ENCODE measurements around the gene MAP3K14.
A peak's percentile ranks its signal among the peaks of the same experiment; 100 is the strongest.

MAP3K14 gene

GRCh38 chr17:45225964-45226530 lies 90.8 kb downstream of the MAP3K14 start:
- Histone ChIP-seq H3K9me3 (ENCODE audit: control insufficient read depth, low read length) (no peaks in the 10 kb centered on the region), H3K4me3 (ENCODE audit: low read depth, low read length) (no peak overlapping the region), H3K9ac (no peak overlapping the region), H2AFZ (no peak overlapping the region), H3K4me1 (peaks cover 3% of the 10 kb centered on the region), H3K27ac (peak overlapping the region; percentile 36), H3K4me2 (ENCODE audit: low read length) (no peak overlapping the region), H3K79me2 (no peaks in the 10 kb centered on the region), H3K36me3 (ENCODE audit: control insufficient read depth, insufficient read depth, low read length) (no peaks in the 10 kb centered on the region), H3K27me3 (ENCODE audit: control insufficient read depth, insufficient read depth, low read length) (no peaks in the 10 kb centered on the region)
- TF ChIP-seq CTCF (IDR thresholded peaks at IDR 0.05): no peak

- no peaks in the 10 kb centered on the region for H3K9me3 ChIP-seq (ENCODE audit: control insufficient read depth, low read length)
- peaks cover 3% of the 10 kb centered on the region for H3K4me1 ChIP-seq
- no peak overlapping the region for H3K27ac ChIP-seq
- peak overlapping the region; percentile 1 for H3K4me3 ChIP-seq (ENCODE audit: low read depth, low read length)
- H3K27me3 ChIP-seq (ENCODE audit: control insufficient read depth, insufficient read depth, low read length): no peaks in the 10 kb centered on the region
- no peak for TF ChIP-seq CTCF (IDR thresholded peaks at IDR 0.05)
- no peak overlapping the region for H3K9ac ChIP-seq
- no peaks in the 10 kb centered on the region for H3K36me3 ChIP-seq (ENCODE audit: control insufficient read depth, insufficient read depth, low read length)
- H2AFZ ChIP-seq: no peak overlapping the region
- H3K79me2 ChIP-seq: no peaks in the 10 kb centered on the region
- H3K4me2 ChIP-seq (ENCODE audit: low read length): no peak overlapping the region
Observed at GRCh38 chr17:45225051-45225700, 91.6 kb downstream of the MAP3K14 start.

GRCh38 chr17:45224671-45225050 lies 92.2 kb downstream of the MAP3K14 start:
- Histone ChIP-seq H3K27me3 (ENCODE audit: control insufficient read depth, insufficient read depth, low read length) (no peaks in the 10 kb centered on the region), H2AFZ (no peak overlapping the region), H3K4me1 (peaks cover 3% of the 10 kb centered on the region), H3K9ac (no peak overlapping the region), H3K4me2 (ENCODE audit: low read length) (no peak overlapping the region), H3K9me3 (ENCODE audit: control insufficient read depth, low read length) (no peaks in the 10 kb centered on the region), H3K27ac (no peak overlapping the region), H3K4me3 (ENCODE audit: low read depth, low read length) (no peak overlapping the region), H3K79me2 (no peaks in the 10 kb centered on the region), H3K36me3 (ENCODE audit: control insufficient read depth, insufficient read depth, low read length) (no peaks in the 10 kb centered on the region)
- no peak for TF ChIP-seq CTCF (IDR thresholded peaks at IDR 0.05)

- Histone ChIP-seq H3K4me3 (ENCODE audit: low read depth, low read length) (peak overlapping the region; percentile 9), H3K9ac (no peak overlapping the region), H3K4me2 (ENCODE audit: low read length) (no peak overlapping the region), H2AFZ (no peak overlapping the region), H3K79me2 (no peaks in the 10 kb centered on the region), H3K9me3 (ENCODE audit: control insufficient read depth, low read length) (no peaks in the 10 kb centered on the region), H3K4me1 (peaks cover 3% of the 10 kb centered on the region), H3K27me3 (ENCODE audit: control insufficient read depth, insufficient read depth, low read length) (no peaks in the 10 kb centered on the region), H3K36me3 (ENCODE audit: control insufficient read depth, insufficient read depth, low read length) (no peaks in the 10 kb centered on the region), H3K27ac (no peak overlapping the region)
- no peak for TF ChIP-seq CTCF (IDR thresholded peaks at IDR 0.05)
Observed at GRCh38 chr17:45223539-45224528, 93.0 kb downstream of the MAP3K14 start.
